B cell (primary cell): ENCODE measurements around the gene PLCL1. TPM values are rescaled to one million over a fixed set of nuclear protein-coding genes. Genes with fewer than 3 reads are reported as not detected.

Experiments used
- ATAC-seq: fragments of 200-7000 bp; cut with Tn5 transposase; one replicate; pipeline ENCODE4 v1.10.0; 2021; ENCODE audit warnings: low read depth, mild to moderate bottlenecking, moderate number of reproducible peaks, moderate library complexity
- CTCF ChIA-PET: fragments of 350-600 bp; sonication (Branson Sonifier 250); formaldehyde crosslinking; loops from one replicate; lab custom pipeline; 2021; ENCODE audit warnings: antibody characterized with exemption, inconsistent platforms; lab: Charles Lee
- POLR2A ChIA-PET: fragments of 350-600 bp; sonication (Branson Sonifier 250); formaldehyde crosslinking; loops from one replicate; lab custom pipeline; 2021; ENCODE audit warnings: antibody characterized with exemption; lab: Charles Lee
- DNase-seq: peaks from one replicate; pipeline ENCODE4 v3.0.0; 2013
- H2AFZ ChIP-seq: 2 replicates; pipeline ENCODE4 v1.6.1; 2012; ENCODE audit warnings: mild to moderate bottlenecking, low read depth, low read length; ENCODE audit not compliant: insufficient read depth, poor library complexity, severe bottlenecking
- H3K27ac ChIP-seq, 2 donors: 1 replicate in 1 of 2; 2 replicates in 1 of 2; pipeline ENCODE4 v1.5.1; 2012 to 2013; ENCODE audit warnings: low read length in 2 of 2, mild to moderate bottlenecking in 2 of 2, moderate library complexity in 1 of 2
- H3K27me3 ChIP-seq, 4 experiments: fragments of 200-600 bp in 1 of 4; sonication (generic) in 1 of 4; replicated peaks in 1 of 4; 1 replicate in 2 of 4; 2 replicates in 2 of 4; pipeline versions ENCODE4 v1.6.1 to v1.7.0; 2013 to 2016; ENCODE audit warnings: low read length in 3 of 4, mild to moderate bottlenecking in 2 of 4, mixed read lengths in 1 of 4, moderate library complexity in 1 of 4; ENCODE audit not compliant: insufficient read depth in 4 of 4, control insufficient read depth in 3 of 4; ENCODE audit errors: control extremely low read depth in 1 of 4
- H3K36me3 ChIP-seq, 2 experiments: replicated peaks in 1 of 2; 1 replicate in 1 of 2; 2 replicates in 1 of 2; pipeline versions ENCODE4 v1.6.1 to v1.7.1; 2013; ENCODE audit warnings: low read length in 1 of 2; ENCODE audit not compliant: insufficient read depth in 2 of 2, control insufficient read depth in 1 of 2; ENCODE audit errors: control extremely low read depth in 1 of 2, extremely low read depth in 1 of 2
- H3K4me1 ChIP-seq, 2 donors: fragments of 200-600 bp in 1 of 2; sonication (generic) in 1 of 2; 1 replicate in 1 of 2; 2 replicates in 1 of 2; pipeline versions ENCODE4 v1.5.1 to v1.6.1; 2013 to 2017; ENCODE audit warnings: low read length in 2 of 2; ENCODE audit not compliant: control insufficient read depth in 2 of 2, insufficient read depth in 2 of 2
- H3K4me2 ChIP-seq: replicated peaks from 2 replicates; pipeline ENCODE3; 2012; ENCODE audit warnings: mild to moderate bottlenecking, low read depth, low read length; ENCODE audit not compliant: poor library complexity, severe bottlenecking
- H3K4me3 ChIP-seq, 5 experiments: fragments of 200-600 bp in 1 of 5; sonication (generic) in 1 of 5; 1 replicate in 3 of 5; 2 replicates in 2 of 5; pipeline versions ENCODE4 v1.5.1 to v1.7.0; 2011 to 2016; ENCODE audit warnings: low read length in 4 of 5, mild to moderate bottlenecking in 4 of 5, low read depth in 2 of 5, control low read depth in 1 of 5, moderate library complexity in 1 of 5; ENCODE audit not compliant: insufficient read depth in 1 of 5; ENCODE audit errors: control extremely low read depth in 1 of 5, extremely low read depth in 1 of 5
- H3K79me2 ChIP-seq: fragments of 200-600 bp; sonication (generic); one replicate; pipeline ENCODE4 v1.6.0; 2016; ENCODE audit warnings: low read length; ENCODE audit not compliant: control insufficient read depth, insufficient read depth
- H3K9ac ChIP-seq: fragments of 200-600 bp; sonication (generic); 2 replicates; pipeline ENCODE4 v1.6.1; 2017; ENCODE audit warnings: mild to moderate bottlenecking, low read length, moderate library complexity
- H3K9me3 ChIP-seq, 3 donors: one replicate each; pipeline versions ENCODE4 v1.6.1 to v1.7.1; 2013; ENCODE audit warnings: low read length in 2 of 3; ENCODE audit not compliant: control insufficient read depth in 2 of 3, insufficient read depth in 1 of 3; ENCODE audit errors: control extremely low read depth in 1 of 3
- H4K20me1 ChIP-seq: 2 replicates; pipeline ENCODE4 v1.6.0; 2012; ENCODE audit warnings: mild to moderate bottlenecking, low read length; ENCODE audit not compliant: insufficient read depth, control insufficient read depth, poor library complexity, severe bottlenecking
- H3K27ac Mint-ChIP-seq: one replicate; pipeline ENCODE4 v1.8.0; 2021; ENCODE audit warnings: mixed read lengths
- H3K27me3 Mint-ChIP-seq: one replicate; pipeline ENCODE4 v1.8.0; 2021; ENCODE audit warnings: mixed read lengths
- H3K4me1 Mint-ChIP-seq: one replicate; pipeline ENCODE4 v1.8.0; 2021; ENCODE audit warnings: mixed read lengths
- H3K4me3 Mint-ChIP-seq: one replicate; pipeline ENCODE4 v1.8.0; 2021; ENCODE audit warnings: mixed read lengths
- H3K9me3 Mint-ChIP-seq: one replicate; pipeline ENCODE4 v1.8.0; 2022; ENCODE audit warnings: mixed read lengths; ENCODE audit not compliant: insufficient read depth
- CTCF ChIP-seq: fragments of 200-600 bp; IDR thresholded peaks from one replicate; pipeline ENCODE4 v1.8.0; 2022; ENCODE audit warnings: antibody characterized with exemption, mild to moderate bottlenecking
- EZH2 ChIP-seq: IDR thresholded peaks from 2 replicates; pipeline ENCODE4 v1.6.1; 2012; ENCODE audit warnings: borderline replicate concordance, low read depth, mild to moderate bottlenecking, moderate library complexity, low read length; ENCODE audit not compliant: insufficient read depth, poor library complexity, severe bottlenecking
- WGBS: methylation state at CpG from one replicate; pipeline ENCODE4 v1.1.5; 2013; ENCODE audit warnings: missing lambda C conversion rate; ENCODE audit not compliant: insufficient coverage; 5-methylcytosine and 5-hydroxymethylcytosine counted together
- intact Hi-C: fragments of 100-400 bp; cut with micrococcal nuclease; formaldehyde crosslinking; loops from one replicate; pipeline ENCODE4 v1.10.0; 2022
- polyA plus RNA-seq: library from polyadenylated mRNA; depleted of rRNA; stranded (reverse); fragments of >200 nt; gene quantifications from 2 replicates; pipeline ENCODE4 v1.2.3, GENCODE V29; 2012
- total RNA-seq, 2 donors: library from RNA; stranded (reverse); fragments of 120-200 nt in 1 of 2; gene quantifications; 1 replicate in 1 of 2; 2 replicates in 1 of 2; pipeline versions ENCODE4 v1.2.3 to v1.2.4, GENCODE V29; 2013 to 2022

PLCL1 gene
- total and polyA plus RNA-seq, 2 donors (not counting 1 experiment from before 2014, with no cell fraction given) = 0.07 to 0.25 TPM

- Histone ChIP-seq H3K4me2 (no peak overlapping the region), H3K9ac (no peak overlapping the region), H3K4me1 (no peaks in the 10 kb centered on the region), H3K9me3 (no peaks in the 10 kb centered on the region), H3K79me2 (no peaks in the 10 kb centered on the region), H3K4me3 (no peak overlapping the region), H4K20me1 (no peaks in the 10 kb centered on the region), H3K36me3 (no peaks in the 10 kb centered on the region), H3K27ac (no peak overlapping the region), H2AFZ (no peak overlapping the region), H3K27me3 (no peaks in the 10 kb centered on the region)
- H3K4me1 Mint-ChIP-seq = no peaks in the 10 kb centered on the region
- no peak overlapping the region for H3K4me3 Mint-ChIP-seq
- H3K9me3 Mint-ChIP-seq = no peaks in the 10 kb centered on the region
- TF ChIP-seq CTCF = no peak
- TF ChIP-seq EZH2 = no peak
- ATAC-seq = no peak
- no peaks in the 10 kb centered on the region for H3K27me3 Mint-ChIP-seq
- intact Hi-C loops = no loop called here
- no peak overlapping the region for H3K27ac Mint-ChIP-seq
- POLR2A ChIA-PET = no interaction called here
- no CpG with 5 or more reads among the region's 5 CpGs for WGBS
- DNase-seq = no peak
- CTCF ChIA-PET = no interaction called here
Measured at GRCh38 chr2:198033626-198034025, 229.2 kb downstream of the PLCL1 start.

DNA sequence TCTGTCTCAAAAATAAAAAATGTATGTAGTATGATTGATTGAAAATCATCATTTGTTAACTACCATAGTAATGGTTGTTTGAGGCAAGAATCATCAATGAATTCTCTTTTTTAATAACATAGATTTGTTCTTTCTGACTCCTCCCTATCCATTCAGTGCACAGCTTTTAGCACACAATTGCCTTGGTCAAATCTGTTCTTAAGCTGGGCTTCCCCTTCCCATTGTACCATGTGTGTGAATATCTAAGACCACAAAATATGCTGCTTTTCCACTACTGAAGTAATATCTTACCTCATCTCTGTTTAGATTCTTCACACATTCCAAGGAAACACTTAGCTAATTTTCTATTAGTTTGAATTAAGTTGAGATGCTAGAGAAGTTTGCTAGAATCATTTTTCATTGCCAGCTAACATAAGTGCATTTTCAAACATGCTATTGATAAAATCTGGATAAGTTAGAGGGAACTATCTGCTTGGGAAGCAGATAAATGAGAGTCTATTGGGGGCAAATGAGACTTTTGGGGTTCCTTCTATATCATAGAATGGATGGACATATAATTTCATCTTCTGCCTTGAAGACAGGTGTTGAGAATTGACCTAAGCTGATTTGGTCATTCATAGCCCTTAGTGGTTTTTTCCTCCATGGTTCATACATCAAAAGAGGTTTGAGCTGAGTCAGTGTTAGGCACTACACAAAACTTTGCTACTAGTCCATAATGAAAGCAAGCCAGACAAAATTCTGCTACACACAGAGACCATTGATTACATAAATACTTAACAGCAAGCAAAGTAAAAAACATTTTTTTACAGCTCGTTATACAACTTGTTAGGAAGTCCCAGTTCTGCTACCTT is 231.9 kb downstream of the PLCL1 start:
- Histone ChIP-seq H3K27me3 (no peaks in the 10 kb centered on the region), H3K4me3 (no peak overlapping the region), H3K4me2 (no peak overlapping the region), H3K36me3 (no peaks in the 10 kb centered on the region), H3K9me3 (no peaks in the 10 kb centered on the region), H3K27ac (no peak overlapping the region), H3K4me1 (no peaks in the 10 kb centered on the region), H3K9ac (no peak overlapping the region), H2AFZ (no peak overlapping the region), H4K20me1 (no peaks in the 10 kb centered on the region), H3K79me2 (no peaks in the 10 kb centered on the region)
- ChIA-PET POLR2A (no interaction called here), CTCF (no interaction called here)
- no peak for TF ChIP-seq EZH2
- ATAC-seq (no peak), DNase-seq (no peak)
- Mint-ChIP-seq H3K4me1 (no peaks in the 10 kb centered on the region), H3K9me3 (no peaks in the 10 kb centered on the region), H3K4me3 (no peak overlapping the region), H3K27ac (no peak overlapping the region), H3K27me3 (no peaks in the 10 kb centered on the region)
- intact Hi-C loops = no loop called here
- WGBS = 58% methylated on average over 1 of the region's 1 CpG
